K562 (cell line): ENCODE results near the gene AGAP3. TPM values are rescaled to one million over a fixed set of nuclear protein-coding genes. Genes with fewer than 3 reads are reported as not detected.

Experiments
- CC2D1A ChIP-seq: fragments of 450-650 bp; IDR thresholded peaks from 2 replicates; pipeline ENCODE4 v1.6.1; 2017; ENCODE audit warnings: mild to moderate bottlenecking
- ERF ChIP-seq: fragments of 450-650 bp; formaldehyde crosslinking; IDR thresholded peaks from 2 replicates; pipeline ENCODE4 v1.4.0; 2020; ENCODE audit warnings: mild to moderate bottlenecking, mixed read lengths
- HMGN3 ChIP-seq: IDR thresholded peaks from 2 replicates; pipeline ENCODE4 v1.6.1; 2011; ENCODE audit warnings: borderline replicate concordance, low read depth, mild to moderate bottlenecking, mixed read lengths, low read length; ENCODE audit not compliant: insufficient read length; ENCODE audit errors: extremely low read depth
- KDM1A ChIP-seq, 2 experiments: fragments of 450-650 bp; IDR thresholded peaks; 2 replicates each; pipeline ENCODE4 v1.6.1; 2016; ENCODE audit warnings: mild to moderate bottlenecking in 2 of 2
- MTF1 ChIP-seq: fragments of 250-450 bp; sonication (Bioruptor Pico); IDR thresholded peaks from 2 replicates; pipeline ENCODE4 v1.9.0; 2021; ENCODE audit warnings: moderate library complexity, mild to moderate bottlenecking, inconsistent platforms, borderline replicate concordance
- ZBTB1 ChIP-seq: sonication (generic); formaldehyde crosslinking; IDR thresholded peaks from 2 replicates; pipeline ENCODE4 v1.8.1; 2023; ENCODE audit warnings: missing genetic modification reagents, low read depth, mild to moderate bottlenecking, borderline replicate concordance
- ZC3H11A ChIP-seq: IDR thresholded peaks from 2 replicates; pipeline ENCODE4 v1.6.1; 2012; ENCODE audit warnings: low read depth, low read length, improper control_type of control experiment
- ZFP36 ChIP-seq: fragments of 150-350 bp; IDR thresholded peaks from 2 replicates; pipeline ENCODE4 v1.6.1; 2018; ENCODE audit warnings: low read length, low read depth; ENCODE audit not compliant: partially characterized antibody
- ZNF263 ChIP-seq: sonication (generic); formaldehyde crosslinking; IDR thresholded peaks from 2 replicates; pipeline ENCODE4 v1.8.0; 2022; ENCODE audit warnings: mild to moderate bottlenecking, missing genetic modification reagents, borderline replicate concordance
- polyA plus RNA-seq, 8 experiments: library from polyadenylated mRNA; depleted of rRNA in 4 of 8; stranded (reverse) in 5 of 8; unstranded in 3 of 8; fragments of >200 nt; fragmentation: Nextera tagmentation in 2 of 8; fragmentation: Illumina TruSeq in 1 of 8; extraction: Ambion mirVana in 2 of 8; extraction: Trizol in 1 of 8; gene quantifications; 2 replicates each; pipeline versions ENCODE4 v1.2.1 to v1.2.3, GENCODE V29; 2011 to 2014; ENCODE audit warnings: inconsistent platforms in 1 of 8, missing spikeins in 1 of 8
- total RNA-seq, 7 experiments: library from RNA; depleted of rRNA in 6 of 7; stranded (reverse); fragments of >200 nt in 6 of 7; fragmentation: Illumina TruSeq in 2 of 7; extraction: Trizol in 2 of 7; gene quantifications; 2 replicates each; pipeline versions ENCODE4 v1.2.1 to v1.2.3, GENCODE V29; 2011 to 2021; ENCODE audit warnings: low replicate concordance in 1 of 7
- TF ChIP-seq, protein P1 (sequence below): fragments of 450-650 bp; IDR thresholded peaks from 2 replicates; pipeline ENCODE4 v1.7.1; 2018; ENCODE audit warnings: mild to moderate bottlenecking, low read depth; ENCODE audit not compliant: partially characterized antibody
- TF ChIP-seq, protein P2 (sequence below): sonication (generic); formaldehyde crosslinking; IDR thresholded peaks from 2 replicates; pipeline ENCODE4 v1.8.0; 2023; ENCODE audit warnings: mild to moderate bottlenecking, missing genetic modification reagents
- TF ChIP-seq, protein P3 (sequence below): sonication (generic); formaldehyde crosslinking; IDR thresholded peaks from 2 replicates; pipeline ENCODE4 v1.8.1; 2023; ENCODE audit warnings: mild to moderate bottlenecking, missing genetic modification reagents
- TF ChIP-seq, protein P4 (sequence below), 2 experiments: IDR thresholded peaks; 2 replicates each; pipeline ENCODE4 v1.6.1; 2011; ENCODE audit warnings: borderline replicate concordance in 1 of 2, control low read depth in 1 of 2, low read depth in 1 of 2, low read length in 1 of 2, mild to moderate bottlenecking in 1 of 2, mixed read lengths in 1 of 2, moderate library complexity in 1 of 2; ENCODE audit not compliant: insufficient read depth in 1 of 2, insufficient read length in 1 of 2, poor library complexity in 1 of 2, severe bottlenecking in 1 of 2; ENCODE audit errors: extremely low read depth in 1 of 2
- TF ChIP-seq, protein P5 (sequence below): sonication (generic); formaldehyde crosslinking; IDR thresholded peaks from 2 replicates; pipeline ENCODE4 v1.8.0; 2022; ENCODE audit warnings: missing genetic modification reagents, mild to moderate bottlenecking, moderate library complexity, borderline replicate concordance

The AGAP3 gene
- total and polyA plus RNA-seq, 9 of the 15 experiments (the other 6 are each of a cell fraction or from before 2014, with no cell fraction given): 3.4 to 208 (median 62.2) TPM

DNA sequence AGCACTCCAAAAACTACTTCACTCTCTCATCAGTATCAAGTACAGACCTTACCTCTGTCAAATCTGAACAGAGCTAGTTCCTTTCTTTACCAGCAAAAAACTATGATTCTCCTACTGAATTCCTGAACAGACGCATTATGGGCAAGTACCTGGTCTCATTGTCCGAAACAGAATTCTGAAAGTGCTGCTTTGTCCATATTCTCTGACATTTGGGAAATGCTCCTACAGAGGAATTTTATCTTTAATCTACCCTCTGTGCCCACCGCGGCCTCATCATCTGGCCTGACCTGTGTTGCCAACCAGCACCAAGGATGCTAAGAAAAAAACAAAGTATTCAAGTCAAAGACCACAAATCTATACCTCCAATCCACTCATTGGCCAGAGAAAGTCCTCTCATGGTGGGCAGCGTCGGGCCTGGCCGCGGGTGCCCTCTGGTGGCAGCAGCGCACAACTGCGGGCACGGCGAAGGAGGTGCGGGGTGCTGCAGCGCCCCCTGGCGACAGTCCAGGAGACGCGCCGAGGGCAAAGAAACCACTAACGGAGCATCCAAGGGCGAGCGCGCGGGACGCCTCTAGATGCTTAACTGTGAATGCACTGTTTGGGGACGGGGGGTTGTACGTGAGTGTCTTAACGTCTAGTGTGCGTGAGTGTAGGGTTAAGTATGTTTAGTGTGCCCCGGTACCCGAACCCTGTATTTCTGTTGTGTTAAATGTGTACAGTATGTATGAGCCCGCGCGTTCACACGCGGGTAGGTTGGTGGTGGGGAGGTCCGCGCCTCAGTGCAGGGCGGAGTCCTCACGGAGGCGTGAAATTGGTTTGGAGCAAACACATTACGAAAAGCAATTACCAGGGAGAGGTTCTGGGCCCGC lies 86.2 kb downstream of the AGAP3 start (continued):
- TF ChIP-seq, protein P1, sequence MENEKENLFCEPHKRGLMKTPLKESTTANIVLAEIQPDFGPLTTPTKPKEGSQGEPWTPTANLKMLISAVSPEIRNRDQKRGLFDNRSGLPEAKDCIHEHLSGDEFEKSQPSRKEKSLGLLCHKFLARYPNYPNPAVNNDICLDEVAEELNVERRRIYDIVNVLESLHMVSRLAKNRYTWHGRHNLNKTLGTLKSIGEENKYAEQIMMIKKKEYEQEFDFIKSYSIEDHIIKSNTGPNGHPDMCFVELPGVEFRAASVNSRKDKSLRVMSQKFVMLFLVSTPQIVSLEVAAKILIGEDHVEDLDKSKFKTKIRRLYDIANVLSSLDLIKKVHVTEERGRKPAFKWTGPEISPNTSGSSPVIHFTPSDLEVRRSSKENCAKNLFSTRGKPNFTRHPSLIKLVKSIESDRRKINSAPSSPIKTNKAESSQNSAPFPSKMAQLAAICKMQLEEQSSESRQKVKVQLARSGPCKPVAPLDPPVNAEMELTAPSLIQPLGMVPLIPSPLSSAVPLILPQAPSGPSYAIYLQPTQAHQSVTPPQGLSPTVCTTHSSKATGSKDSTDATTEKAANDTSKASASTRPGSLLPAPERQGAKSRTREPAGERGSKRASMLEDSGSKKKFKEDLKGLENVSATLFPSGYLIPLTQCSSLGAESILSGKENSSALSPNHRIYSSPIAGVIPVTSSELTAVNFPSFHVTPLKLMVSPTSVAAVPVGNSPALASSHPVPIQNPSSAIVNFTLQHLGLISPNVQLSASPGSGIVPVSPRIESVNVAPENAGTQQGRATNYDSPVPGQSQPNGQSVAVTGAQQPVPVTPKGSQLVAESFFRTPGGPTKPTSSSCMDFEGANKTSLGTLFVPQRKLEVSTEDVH: peak; percentile 63
- TF ChIP-seq, protein P2, sequence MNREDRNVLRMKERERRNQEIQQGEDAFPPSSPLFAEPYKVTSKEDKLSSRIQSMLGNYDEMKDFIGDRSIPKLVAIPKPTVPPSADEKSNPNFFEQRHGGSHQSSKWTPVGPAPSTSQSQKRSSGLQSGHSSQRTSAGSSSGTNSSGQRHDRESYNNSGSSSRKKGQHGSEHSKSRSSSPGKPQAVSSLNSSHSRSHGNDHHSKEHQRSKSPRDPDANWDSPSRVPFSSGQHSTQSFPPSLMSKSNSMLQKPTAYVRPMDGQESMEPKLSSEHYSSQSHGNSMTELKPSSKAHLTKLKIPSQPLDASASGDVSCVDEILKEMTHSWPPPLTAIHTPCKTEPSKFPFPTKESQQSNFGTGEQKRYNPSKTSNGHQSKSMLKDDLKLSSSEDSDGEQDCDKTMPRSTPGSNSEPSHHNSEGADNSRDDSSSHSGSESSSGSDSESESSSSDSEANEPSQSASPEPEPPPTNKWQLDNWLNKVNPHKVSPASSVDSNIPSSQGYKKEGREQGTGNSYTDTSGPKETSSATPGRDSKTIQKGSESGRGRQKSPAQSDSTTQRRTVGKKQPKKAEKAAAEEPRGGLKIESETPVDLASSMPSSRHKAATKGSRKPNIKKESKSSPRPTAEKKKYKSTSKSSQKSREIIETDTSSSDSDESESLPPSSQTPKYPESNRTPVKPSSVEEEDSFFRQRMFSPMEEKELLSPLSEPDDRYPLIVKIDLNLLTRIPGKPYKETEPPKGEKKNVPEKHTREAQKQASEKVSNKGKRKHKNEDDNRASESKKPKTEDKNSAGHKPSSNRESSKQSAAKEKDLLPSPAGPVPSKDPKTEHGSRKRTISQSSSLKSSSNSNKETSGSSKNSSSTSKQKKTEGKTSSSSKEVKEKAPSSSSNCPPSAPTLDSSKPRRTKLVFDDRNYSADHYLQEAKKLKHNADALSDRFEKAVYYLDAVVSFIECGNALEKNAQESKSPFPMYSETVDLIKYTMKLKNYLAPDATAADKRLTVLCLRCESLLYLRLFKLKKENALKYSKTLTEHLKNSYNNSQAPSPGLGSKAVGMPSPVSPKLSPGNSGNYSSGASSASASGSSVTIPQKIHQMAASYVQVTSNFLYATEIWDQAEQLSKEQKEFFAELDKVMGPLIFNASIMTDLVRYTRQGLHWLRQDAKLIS (CRISPR knock-in tag): peak; percentile 77; the same call in 1 of the 2 replicates
- TF ChIP-seq, protein P3, sequence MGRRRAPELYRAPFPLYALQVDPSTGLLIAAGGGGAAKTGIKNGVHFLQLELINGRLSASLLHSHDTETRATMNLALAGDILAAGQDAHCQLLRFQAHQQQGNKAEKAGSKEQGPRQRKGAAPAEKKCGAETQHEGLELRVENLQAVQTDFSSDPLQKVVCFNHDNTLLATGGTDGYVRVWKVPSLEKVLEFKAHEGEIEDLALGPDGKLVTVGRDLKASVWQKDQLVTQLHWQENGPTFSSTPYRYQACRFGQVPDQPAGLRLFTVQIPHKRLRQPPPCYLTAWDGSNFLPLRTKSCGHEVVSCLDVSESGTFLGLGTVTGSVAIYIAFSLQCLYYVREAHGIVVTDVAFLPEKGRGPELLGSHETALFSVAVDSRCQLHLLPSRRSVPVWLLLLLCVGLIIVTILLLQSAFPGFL (CRISPR knock-in tag): peak; percentile 73; the same call in 1 of the 2 replicates
- TF ChIP-seq, protein P4, sequence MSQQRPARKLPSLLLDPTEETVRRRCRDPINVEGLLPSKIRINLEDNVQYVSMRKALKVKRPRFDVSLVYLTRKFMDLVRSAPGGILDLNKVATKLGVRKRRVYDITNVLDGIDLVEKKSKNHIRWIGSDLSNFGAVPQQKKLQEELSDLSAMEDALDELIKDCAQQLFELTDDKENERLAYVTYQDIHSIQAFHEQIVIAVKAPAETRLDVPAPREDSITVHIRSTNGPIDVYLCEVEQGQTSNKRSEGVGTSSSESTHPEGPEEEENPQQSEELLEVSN (IDR thresholded peaks at IDR 0.05; ENCODE audit: borderline replicate concordance in 1 of 2, extremely low read depth in 1 of 2, insufficient read depth in 1 of 2, insufficient read length in 1 of 2, low read depth in 1 of 2, low read length in 1 of 2, poor library complexity in 1 of 2, severe bottlenecking in 1 of 2): peak in 1 of 2 experiments; percentile 35
- TF ChIP-seq HMGN3 (peak; percentile 92), ZC3H11A (peak; percentile 68; the same call in 1 of the 2 replicates), ZFP36 (peak; percentile 50), ZNF263 (CRISPR knock-in tag) (peak; percentile 54; the same call in 1 of the 2 replicates), MTF1 (CRISPR knock-in tag) (no peak), ERF (CRISPR knock-in tag) (0 out of 2 replicates have a peak, but pooled peaks have one; percentile 19), KDM1A (IDR thresholded peaks at IDR 0.05) (peak in 1 of 2 experiments; percentile 51; a peak in 2 of 4 replicates), ZBTB1 (CRISPR knock-in tag) (0 out of 2 replicates have a peak, but pooled peaks have one; percentile 35), CC2D1A (peak; percentile 62; the same call in 1 of the 2 replicates)
- TF ChIP-seq, protein P5, sequence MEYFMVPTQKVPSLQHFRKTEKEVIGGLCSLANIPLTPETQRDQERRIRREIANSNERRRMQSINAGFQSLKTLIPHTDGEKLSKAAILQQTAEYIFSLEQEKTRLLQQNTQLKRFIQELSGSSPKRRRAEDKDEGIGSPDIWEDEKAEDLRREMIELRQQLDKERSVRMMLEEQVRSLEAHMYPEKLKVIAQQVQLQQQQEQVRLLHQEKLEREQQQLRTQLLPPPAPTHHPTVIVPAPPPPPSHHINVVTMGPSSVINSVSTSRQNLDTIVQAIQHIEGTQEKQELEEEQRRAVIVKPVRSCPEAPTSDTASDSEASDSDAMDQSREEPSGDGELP: peak; percentile 88; the same call in 1 of the 2 replicates
